Astrocyte (in vitro differentiated cells and primary cell): ENCODE measurements around the gene B4GALT5.

ENCODE experiments used
- EZH2 ChIP-seq: IDR thresholded peaks from 2 replicates; pipeline ENCODE4 v1.6.1; 2012; ENCODE audit warnings: mild to moderate bottlenecking, low read length, inconsistent platforms; ENCODE audit not compliant: insufficient read depth
- TF ChIP-seq, protein P1 (sequence below): IDR thresholded peaks from 2 replicates; pipeline ENCODE4 v1.5.1; 2011; ENCODE audit warnings: low read depth, mild to moderate bottlenecking, inconsistent platforms, low read length, moderate library complexity; ENCODE audit not compliant: insufficient read depth

DNA sequence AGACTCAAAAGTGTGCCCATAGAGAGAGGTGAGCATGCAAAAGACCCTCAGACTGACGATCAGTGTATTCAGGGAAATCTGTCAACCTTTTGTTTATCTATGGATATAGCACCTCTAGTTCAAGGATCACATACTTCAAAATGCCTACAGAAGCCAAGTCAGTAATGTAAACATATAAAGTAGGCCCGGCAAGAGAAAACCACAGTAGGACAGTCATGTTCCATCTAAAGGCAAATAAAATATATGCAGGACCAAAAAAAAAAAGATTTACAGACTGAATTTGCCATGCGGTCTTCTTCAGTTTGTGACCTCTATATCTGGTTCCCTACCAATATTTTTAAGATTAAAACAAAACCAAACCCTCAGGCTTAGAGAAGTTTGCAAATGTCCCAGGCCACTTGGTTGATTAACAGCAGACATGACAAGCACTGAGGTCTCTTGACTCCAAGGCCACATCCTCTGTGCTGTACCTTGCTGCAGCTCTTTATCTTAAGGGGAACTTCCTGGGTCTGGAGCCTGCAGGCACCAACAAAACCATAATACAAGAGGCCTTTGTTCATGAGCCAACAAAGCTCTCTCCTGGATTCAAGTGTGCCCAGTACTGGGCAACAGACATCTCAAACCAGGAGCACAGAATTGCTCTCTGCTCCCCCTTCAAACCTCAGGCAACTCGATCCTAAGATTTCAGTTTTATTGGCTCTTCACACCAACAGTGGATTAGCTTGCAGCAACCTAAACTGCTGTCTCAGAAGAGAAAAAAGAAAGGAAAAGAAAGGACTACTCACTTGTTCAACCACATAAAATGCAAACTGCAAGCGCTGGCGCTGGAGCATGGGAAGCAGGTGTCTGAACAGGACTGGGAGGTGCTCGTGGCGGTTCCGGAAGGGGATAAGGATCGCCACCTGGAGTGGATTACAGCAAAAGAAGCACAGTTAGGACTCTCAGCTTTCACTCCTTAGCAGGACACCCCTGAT lies 71.7 kb downstream of the B4GALT5 start:
- TF ChIP-seq, protein P1, sequence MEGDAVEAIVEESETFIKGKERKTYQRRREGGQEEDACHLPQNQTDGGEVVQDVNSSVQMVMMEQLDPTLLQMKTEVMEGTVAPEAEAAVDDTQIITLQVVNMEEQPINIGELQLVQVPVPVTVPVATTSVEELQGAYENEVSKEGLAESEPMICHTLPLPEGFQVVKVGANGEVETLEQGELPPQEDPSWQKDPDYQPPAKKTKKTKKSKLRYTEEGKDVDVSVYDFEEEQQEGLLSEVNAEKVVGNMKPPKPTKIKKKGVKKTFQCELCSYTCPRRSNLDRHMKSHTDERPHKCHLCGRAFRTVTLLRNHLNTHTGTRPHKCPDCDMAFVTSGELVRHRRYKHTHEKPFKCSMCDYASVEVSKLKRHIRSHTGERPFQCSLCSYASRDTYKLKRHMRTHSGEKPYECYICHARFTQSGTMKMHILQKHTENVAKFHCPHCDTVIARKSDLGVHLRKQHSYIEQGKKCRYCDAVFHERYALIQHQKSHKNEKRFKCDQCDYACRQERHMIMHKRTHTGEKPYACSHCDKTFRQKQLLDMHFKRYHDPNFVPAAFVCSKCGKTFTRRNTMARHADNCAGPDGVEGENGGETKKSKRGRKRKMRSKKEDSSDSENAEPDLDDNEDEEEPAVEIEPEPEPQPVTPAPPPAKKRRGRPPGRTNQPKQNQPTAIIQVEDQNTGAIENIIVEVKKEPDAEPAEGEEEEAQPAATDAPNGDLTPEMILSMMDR: no peak
- TF ChIP-seq EZH2: no peak
